IPS-18c (cell line): ENCODE results near the gene KPNA3.
"Not testable (repeated sequence)": the region's sequence is repeated elsewhere in the genome, so short reads cannot be mapped to it uniquely, and the experiment has no call there.

Experiments
- H3K4me3 ChIP-seq: 2 replicates; pipeline ENCODE4 v1.7.0; 2013; ENCODE audit warnings: low read depth, mild to moderate bottlenecking, low read length, moderate library complexity; ENCODE audit not compliant: insufficient read depth
- H3K9me3 ChIP-seq: one replicate; pipeline ENCODE4 v1.6.1; 2013; ENCODE audit warnings: mild to moderate bottlenecking, low read length, moderate library complexity; ENCODE audit not compliant: control insufficient read depth, insufficient read depth

Gene KPNA3

GRCh38 chr13:49711218-49711863 is 81.1 kb downstream of the KPNA3 start:
- no peaks in the 10 kb centered on the region for H3K9me3 ChIP-seq
- no peak overlapping the region for H3K4me3 ChIP-seq

GRCh38 chr13:49704264-49704663 is 88.2 kb downstream of the KPNA3 start:
- H3K4me3 ChIP-seq, H3K9me3 ChIP-seq: not testable (repeated sequence)

- Histone ChIP-seq H3K9me3 (no peaks in the 10 kb centered on the region), H3K4me3 (no peak overlapping the region)
These were observed 91.0 kb downstream of the KPNA3 start for GRCh38 chr13:49701491-49701890.

DNA sequence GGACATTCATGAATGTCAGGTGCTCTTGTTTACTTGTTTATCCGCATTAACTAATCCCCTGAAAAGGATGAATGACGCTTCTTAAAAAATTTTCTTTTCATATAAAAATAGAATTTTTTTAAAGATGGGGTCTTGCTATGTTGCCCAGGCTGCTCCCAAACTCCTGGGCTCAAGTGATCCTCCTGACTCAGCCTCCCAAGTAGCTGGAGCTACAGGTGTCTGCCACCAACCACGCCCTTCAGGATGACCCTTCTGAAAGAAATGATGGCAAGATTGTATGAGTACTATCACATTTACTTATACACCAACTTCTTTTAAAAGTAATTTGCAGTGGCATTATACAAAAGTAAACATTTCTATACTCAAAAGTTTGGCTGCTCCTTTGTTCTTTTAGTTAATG is 95.0 kb downstream of the KPNA3 start:
- no peak overlapping the region for H3K4me3 ChIP-seq
- no peaks in the 10 kb centered on the region for H3K9me3 ChIP-seq

DNA sequence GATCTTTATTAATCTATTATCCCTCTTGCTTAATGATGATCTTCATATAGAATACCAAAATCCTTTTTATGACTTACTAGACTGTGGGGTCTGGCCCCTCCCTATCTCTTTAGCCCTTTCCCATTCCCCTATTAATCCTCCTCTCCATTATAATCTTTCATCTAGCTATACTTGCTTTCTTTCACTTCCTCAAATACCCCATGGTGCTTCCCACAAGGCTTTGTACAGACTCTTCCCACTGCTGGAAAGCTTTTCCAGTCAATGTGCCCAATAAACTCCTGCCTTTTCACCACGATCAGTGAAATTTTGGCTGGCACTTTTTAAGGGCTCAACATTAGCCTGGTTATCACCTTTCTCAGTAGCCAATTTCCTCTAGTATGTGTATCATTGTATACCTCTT is 98.0 kb downstream of the KPNA3 start:
- H3K4me3 ChIP-seq = no peak overlapping the region
- H3K9me3 ChIP-seq = no peaks in the 10 kb centered on the region

GRCh38 chr13:49693877-49694276 is 98.6 kb downstream of the KPNA3 start:
- Histone ChIP-seq H3K9me3 (no peaks in the 10 kb centered on the region), H3K4me3 (no peak overlapping the region)

DNA sequence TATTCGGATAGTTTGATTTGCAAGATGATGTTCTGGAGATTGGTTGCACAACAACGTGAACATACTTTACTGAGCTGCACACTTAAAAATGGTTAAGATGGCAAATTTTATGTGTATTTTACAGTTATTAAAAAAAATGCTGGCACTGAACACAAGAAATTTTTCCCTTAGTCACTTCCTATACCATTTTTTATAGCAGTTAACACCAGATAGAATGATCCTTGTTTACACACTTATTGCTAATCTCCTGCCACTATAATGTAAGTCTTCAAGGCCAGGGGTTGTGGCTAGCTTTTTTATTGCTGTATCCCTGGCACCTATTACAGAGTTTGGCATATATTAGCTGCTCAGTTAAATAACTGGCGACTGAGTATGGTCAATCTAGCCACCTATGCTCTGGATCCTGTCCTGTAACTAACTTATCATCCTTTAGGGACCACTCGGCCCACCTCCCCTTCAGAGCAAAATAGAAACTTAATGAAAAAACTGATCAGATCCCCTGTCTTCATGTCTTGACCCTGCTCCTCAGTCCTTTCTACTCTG is 99.2 kb downstream of the KPNA3 start:
- Histone ChIP-seq H3K9me3 (no peaks in the 10 kb centered on the region), H3K4me3 (no peak overlapping the region)

DNA sequence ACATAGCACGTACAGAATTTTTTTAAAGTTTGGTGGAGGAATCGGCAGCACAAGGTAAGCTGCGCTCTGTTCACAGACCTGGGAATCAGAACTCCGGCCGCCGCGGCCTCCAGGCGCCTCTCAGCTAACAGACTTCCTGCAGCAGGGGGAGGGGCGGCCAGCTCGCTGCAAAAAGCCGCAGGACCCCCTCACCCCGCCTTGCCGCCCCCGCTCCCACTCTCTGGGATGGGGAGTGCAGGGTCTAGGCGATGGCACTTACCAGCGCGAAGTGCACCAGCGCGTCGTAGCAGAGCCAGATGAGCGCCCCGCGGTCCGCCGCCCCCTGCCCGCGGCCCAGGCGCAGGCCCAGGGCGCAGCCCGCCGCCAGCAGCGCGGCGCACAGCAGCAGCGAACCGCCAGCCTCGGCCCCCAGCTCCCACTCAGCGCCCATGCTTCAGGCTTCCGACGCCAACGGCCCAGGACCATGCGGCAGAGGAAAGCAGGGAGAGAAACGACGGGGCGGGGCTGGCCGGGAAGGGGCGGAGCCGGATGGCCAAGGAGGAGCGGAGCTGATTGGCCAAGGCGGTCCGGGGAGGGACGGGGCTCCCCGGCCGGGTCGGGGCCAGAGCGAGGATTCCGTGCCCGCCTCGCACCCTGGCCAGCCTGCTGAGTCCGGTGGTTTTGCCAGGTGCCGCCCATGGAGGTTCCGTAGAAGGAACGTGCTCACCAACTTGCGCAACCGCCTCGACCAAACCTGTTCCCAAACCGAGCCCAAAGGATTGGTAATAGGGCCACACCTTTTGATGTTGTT is 101.3 kb downstream of the KPNA3 start, which contains the start of gene EBPL:
EBPL (minus strand) TSS at position 492 of the 790 bp plus-strand sequence; CDS start at position 430, 62 bp downstream.
- Histone ChIP-seq H3K9me3 (no peaks in the 10 kb centered on the region), H3K4me3 (peak within 1 kb of the TSS; percentile 59)

DNA sequence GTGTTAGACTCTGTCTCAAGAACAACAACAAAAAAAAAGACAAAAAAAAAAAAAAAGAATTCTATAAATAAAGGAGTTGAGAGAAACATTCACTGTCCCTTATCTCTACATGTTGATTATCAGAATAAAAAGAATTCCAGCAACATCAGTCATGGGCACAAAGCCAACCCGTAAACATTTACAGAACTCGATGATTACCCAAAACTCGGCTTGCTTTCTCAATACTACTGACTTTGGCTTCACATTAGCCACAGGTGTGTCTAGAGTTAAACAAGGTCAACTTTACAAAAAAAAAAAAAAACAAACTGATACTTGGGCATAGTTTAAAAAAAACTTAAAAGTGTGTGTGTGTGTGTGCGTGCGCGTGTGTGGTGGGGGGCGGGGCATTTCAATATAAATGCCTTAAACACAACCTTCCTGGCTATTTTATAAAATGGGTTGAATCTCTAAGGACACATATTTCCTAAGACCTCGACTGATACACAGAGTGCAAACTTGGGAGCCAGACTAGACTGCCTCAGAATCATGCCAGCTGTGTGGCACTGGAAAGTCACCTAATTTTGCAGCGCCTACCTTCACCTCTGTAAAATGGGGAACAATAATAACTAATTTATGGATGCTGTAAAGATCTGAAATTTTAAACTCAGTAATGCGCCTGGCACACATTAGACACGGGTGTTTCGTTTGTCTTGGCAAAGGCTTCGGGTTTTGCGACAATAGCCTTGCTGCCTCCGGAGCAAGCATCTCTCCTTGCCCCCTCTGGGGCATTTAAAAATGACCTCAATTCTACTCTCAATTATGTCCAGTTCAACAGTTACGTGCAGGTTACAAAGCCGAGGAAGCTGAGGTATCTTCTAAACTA is 102.1 kb downstream of the KPNA3 start:
- H3K9me3 ChIP-seq = no peaks in the 10 kb centered on the region
- peak overlapping the region; percentile 59 for H3K4me3 ChIP-seq

GRCh38 chr13:49683489-49683888 is 109.0 kb downstream of the KPNA3 start:
- peaks cover 2% of the 10 kb centered on the region for H3K9me3 ChIP-seq
- no peak overlapping the region for H3K4me3 ChIP-seq

GRCh38 chr13:49681842-49682435 is 110.5 kb downstream of the KPNA3 start:
- Histone ChIP-seq H3K4me3 (no peak overlapping the region), H3K9me3 (peaks cover 5% of the 10 kb centered on the region)

- H3K9me3 ChIP-seq = peaks cover 5% of the 10 kb centered on the region
- H3K4me3 ChIP-seq = no peak overlapping the region
These were observed 113.2 kb downstream of the KPNA3 start for GRCh38 chr13:49679246-49679645.

DNA sequence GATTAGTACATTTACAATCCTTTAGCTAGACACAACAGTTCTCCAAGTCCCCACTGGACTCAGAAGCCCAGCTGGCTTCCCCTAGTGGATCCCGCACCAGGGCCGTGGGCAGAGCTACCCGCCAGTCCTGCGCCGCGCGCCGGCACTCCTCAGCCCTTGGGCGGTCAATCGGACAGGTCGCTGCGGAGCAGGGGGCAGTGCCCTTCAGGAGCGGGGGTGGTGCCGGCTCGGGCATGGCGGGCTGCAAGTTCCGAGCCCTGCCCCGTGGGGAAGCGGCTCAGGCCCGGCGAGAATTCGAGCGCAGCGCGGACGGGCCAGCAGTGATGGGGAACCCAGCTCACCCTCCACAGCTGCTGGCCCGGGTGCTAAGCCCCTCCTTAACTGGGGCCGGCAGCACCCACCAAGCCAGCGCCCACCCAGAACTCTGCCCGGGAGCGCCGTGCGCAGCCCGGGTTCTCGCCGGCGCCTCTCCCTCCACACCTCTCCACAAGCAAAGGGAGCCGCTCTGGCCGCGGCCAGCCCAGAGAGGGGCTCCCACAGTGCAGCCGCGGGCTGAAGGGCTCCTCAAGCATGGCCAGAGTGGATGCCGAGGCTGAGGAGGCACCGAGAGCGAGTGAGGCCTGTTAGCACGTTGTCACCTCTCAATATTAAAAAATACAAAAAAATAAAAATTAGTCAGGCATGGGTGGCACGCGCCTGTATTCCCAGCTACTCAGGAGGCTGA is 114.1 kb downstream of the KPNA3 start:
- Histone ChIP-seq H3K9me3 (peaks cover 5% of the 10 kb centered on the region), H3K4me3 (no peak overlapping the region)

GRCh38 chr13:49676581-49677298 is 115.7 kb downstream of the KPNA3 start:
- Histone ChIP-seq H3K4me3 (no peak overlapping the region), H3K9me3 (peaks cover 5% of the 10 kb centered on the region)

DNA sequence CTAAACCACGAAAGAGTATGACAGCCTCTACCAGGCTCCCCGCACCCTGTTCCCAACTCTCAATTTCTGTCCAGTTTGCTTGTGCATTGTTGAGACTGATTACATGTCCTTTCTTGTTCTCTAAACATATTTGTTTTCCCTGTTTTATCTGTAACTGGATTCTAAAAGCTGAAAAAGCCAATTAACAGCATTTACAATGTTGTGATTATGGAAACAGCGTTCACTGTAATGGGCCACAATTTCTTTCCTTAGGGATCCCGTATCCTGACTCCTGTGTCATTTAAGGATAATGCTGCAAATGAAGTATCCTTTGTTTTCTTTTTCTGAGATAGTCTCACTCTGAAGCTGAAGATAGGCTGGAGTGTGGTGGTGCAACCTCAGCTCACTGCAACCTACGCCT is 121.7 kb downstream of the KPNA3 start:
- H3K9me3 ChIP-seq = no peaks in the 10 kb centered on the region
- no peak overlapping the region for H3K4me3 ChIP-seq

- Histone ChIP-seq H3K4me3 (no peak overlapping the region), H3K9me3 (no peaks in the 10 kb centered on the region)
These were observed 122.7 kb downstream of the KPNA3 start for GRCh38 chr13:49669735-49670309.
